Measurements from ENCODE around the gene ZIC1. TPM values are rescaled to one million over a fixed set of nuclear protein-coding genes. Genes with fewer than 3 reads are reported as not detected.

ZIC1 gene
- total and polyA plus RNA-seq, 2 experiments from 2014 or later: 0.21 to 0.95 TPM

- TF ChIP-seq JUNB (IDR thresholded peaks at IDR 0.05; ENCODE audit: unreplicated experiment): no peak
- no peak for TF ChIP-seq ZNF331 (CRISPR knock-in tag; IDR thresholded peaks at IDR 0.05; ENCODE audit: low read depth)
- TF ChIP-seq CTCF (conservative IDR thresholded peaks at IDR 0.05; ENCODE audit: low read depth in 2 of 2): peak; percentile 41 to 42
- TF ChIP-seq NANOG (IDR thresholded peaks at IDR 0.05; ENCODE audit: borderline replicate concordance): no peak
- TF ChIP-seq ETS1 (IDR thresholded peaks at IDR 0.05): 0 out of 2 replicates have a peak, but pooled peaks have one; percentile 14
- TF ChIP-seq EZH2phosphoT487 (IDR thresholded peaks at IDR 0.05; ENCODE audit: unreplicated experiment): peak; percentile 68
- TF ChIP-seq POLR2AphosphoS5 (IDR thresholded peaks at IDR 0.05; ENCODE audit: low read depth): 0 out of 2 replicates have a peak, but pooled peaks have one; percentile 20
- no peak for TF ChIP-seq STAT1 (IDR thresholded peaks at IDR 0.05; ENCODE audit: unreplicated experiment)
- no peak for TF ChIP-seq REST (IDR thresholded peaks at IDR 0.05; ENCODE audit: unreplicated experiment)
- TF ChIP-seq ZNF462 (CRISPR knock-in tag; IDR thresholded peaks at IDR 0.05): no peak
- peak; percentile 82 for TF ChIP-seq EZH2 (IDR thresholded peaks at IDR 0.05; ENCODE audit: low read depth, unreplicated experiment)
- no peak for TF ChIP-seq ZNF114 (CRISPR knock-in tag; IDR thresholded peaks at IDR 0.05)
- peak; percentile 57; the same call in 1 of the 2 replicates for TF ChIP-seq CREB1 (CRISPR knock-in tag; IDR thresholded peaks at IDR 0.05; ENCODE audit: low read depth)
- Histone ChIP-seq H3K79me2 (replicated peaks; ENCODE audit: insufficient read depth) (no peaks in the 10 kb centered on the region), H3K4me1 (ENCODE audit: insufficient read depth) (peaks cover 80% of the 10 kb centered on the region), H3K4me3 (peak overlapping the region; percentile 81), H3K36me3 (ENCODE audit: insufficient read depth) (no peaks in the 10 kb centered on the region), H4K20me1 (replicated peaks; ENCODE audit: insufficient read depth) (peaks cover 10% of the 10 kb centered on the region; the same call in 1 of the 2 replicates), H3F3A (replicated peaks; ENCODE audit: low read depth) (peaks cover 63% of the 10 kb centered on the region), H3K4me2 (peak overlapping the region; percentile 93), H3K27me3 (ENCODE audit: insufficient read depth) (peaks cover 100% of the 10 kb centered on the region), H2AFZ (peak overlapping the region; percentile 93), H3K9me2 (ENCODE audit: insufficient read depth) (no peaks in the 10 kb centered on the region), H3K27ac (ENCODE audit: low read depth) (no peak overlapping the region)
- no peaks in the 10 kb centered on the region for H3K36me3 Mint-ChIP-seq (ENCODE audit: low read depth)
- DNase-seq (ENCODE audit: low spot score): peak; percentile 96
- H3K27me3 Mint-ChIP-seq (ENCODE audit: insufficient read depth, low read depth, poor library complexity): peaks cover 99% of the 10 kb centered on the region
- H3K9me3 Mint-ChIP-seq: peaks cover 5% of the 10 kb centered on the region; the same call in 2 of the 3 replicates
- peak overlapping the region; percentile 71 for H3K4me3 Mint-ChIP-seq
- ATAC-seq: peak; percentile 25
- H3K27ac Mint-ChIP-seq: no peak overlapping the region
- H3K4me1 Mint-ChIP-seq: peaks cover 76% of the 10 kb centered on the region
These were observed 17.2 kb upstream of the ZIC1 start for GRCh38 chr3:147391781-147392624.
